Tibial nerve (tissue), 4 donors: ENCODE results near the gene UCHL1. TPM values are rescaled to one million over a fixed set of nuclear protein-coding genes. Genes with fewer than 3 reads are reported as not detected.

Source experiments
- DNase-seq, 2 donors: peaks; one replicate each; pipeline ENCODE4 v3.0.0-alpha.2; 2019; ENCODE audit warnings: low spot score in 2 of 2
- H3K27ac ChIP-seq, 4 donors: fragments of 200-600 bp; sonication (generic) in 3 of 4; one replicate each; pipeline ENCODE4 v1.5.1; 2017 to 2019; ENCODE audit warnings: mild to moderate bottlenecking in 1 of 4
- H3K27me3 ChIP-seq, 2 donors: fragments of 200-600 bp; sonication (generic) in 1 of 2; one replicate each; pipeline versions ENCODE4 v1.5.1 to v1.6.0; 2017 to 2019
- H3K36me3 ChIP-seq, 3 donors: fragments of 200-600 bp; sonication (generic); one replicate each; pipeline ENCODE4 v1.5.1; 2018 to 2019
- H3K4me1 ChIP-seq, 4 donors: fragments of 200-600 bp; sonication (generic) in 3 of 4; one replicate each; pipeline ENCODE4 v1.5.1; 2017 to 2019
- H3K4me3 ChIP-seq, 4 donors: fragments of 200-600 bp; sonication (generic) in 3 of 4; one replicate each; pipeline ENCODE4 v1.5.1; 2017 to 2019; ENCODE audit warnings: mild to moderate bottlenecking in 1 of 4, moderate library complexity in 1 of 4
- H3K9me3 ChIP-seq, 4 donors: fragments of 200-600 bp; sonication (generic) in 3 of 4; one replicate each; pipeline ENCODE4 v1.5.1; 2017 to 2019
- CTCF ChIP-seq, 5 experiments: fragments of 200-600 bp in 3 of 5; fragments of 450-650 bp in 2 of 5; sonication (generic) in 3 of 5; IDR thresholded peaks; one replicate each; pipeline ENCODE4 v1.5.1; 2016 to 2019; ENCODE audit warnings: antibody characterized with exemption in 5 of 5, mild to moderate bottlenecking in 3 of 5, moderate library complexity in 2 of 5
- EP300 ChIP-seq, 2 donors: sonication (generic); formaldehyde crosslinking; IDR thresholded peaks; one replicate each; pipeline ENCODE4 v1.6.1; 2017; ENCODE audit warnings: antibody characterized with exemption in 2 of 2, mild to moderate bottlenecking in 1 of 2
- POLR2A ChIP-seq, 2 donors: fragments of 450-650 bp; IDR thresholded peaks; one replicate each; pipeline ENCODE4 v1.6.1; 2017; ENCODE audit warnings: antibody characterized with exemption in 2 of 2, mild to moderate bottlenecking in 2 of 2, moderate library complexity in 2 of 2
- WGBS, 2 donors: methylation state at CpG; one replicate each; pipeline ENCODE4 v1.1.5; 2018; 5-methylcytosine and 5-hydroxymethylcytosine counted together
- total RNA-seq, 4 donors: library from RNA; depleted of rRNA; stranded (reverse); fragments of >200 nt; gene quantifications; one replicate each; pipeline ENCODE4 v1.1.0, GENCODE V29; 2016

UCHL1 gene
- total RNA-seq, 4 donors from 2014 or later = 55.9 to 204 (median 71.5) TPM

GRCh38 chr4:41218703-41219102 lies 38.0 kb upstream of the UCHL1 start:
- H3K27ac ChIP-seq = no peak overlapping the region
- TF ChIP-seq EP300 (IDR thresholded peaks at IDR 0.05) (no peak), POLR2A (IDR thresholded peaks at IDR 0.05) (no peak), CTCF (IDR thresholded peaks at IDR 0.05) (no peak)
- no peaks in the 10 kb centered on the region for H3K9me3 ChIP-seq
- H3K4me3 ChIP-seq = no peak overlapping the region
- DNase-seq = no peak
- 94 to 96% methylated on average over 3 of the region's 3 CpGs for WGBS, 2 donors
- H3K27me3 ChIP-seq = no peaks in the 10 kb centered on the region
- no peaks in the 10 kb centered on the region for H3K36me3 ChIP-seq
- peaks cover 0 to 24% (median 6%) of the 10 kb centered on the region in 4 donors for H3K4me1 ChIP-seq

GRCh38 chr4:41219421-41219950 lies 37.2 kb upstream of the UCHL1 start:
- Histone ChIP-seq H3K27ac (no peak overlapping the region), H3K27me3 (no peaks in the 10 kb centered on the region), H3K36me3 (no peaks in the 10 kb centered on the region), H3K9me3 (no peaks in the 10 kb centered on the region), H3K4me3 (no peak overlapping the region), H3K4me1 (peaks cover 0 to 24% (median 6%) of the 10 kb centered on the region in 4 donors)
- 79% methylated on average over 3 of the region's 3 CpGs for WGBS, 2 donors
- no peak for DNase-seq
- TF ChIP-seq CTCF (IDR thresholded peaks at IDR 0.05) (no peak), EP300 (IDR thresholded peaks at IDR 0.05) (no peak), POLR2A (IDR thresholded peaks at IDR 0.05) (no peak)

- Histone ChIP-seq H3K27ac (no peak overlapping the region), H3K9me3 (no peaks in the 10 kb centered on the region), H3K36me3 (no peaks in the 10 kb centered on the region), H3K4me1 (peaks cover 0 to 2% (median 0%) of the 10 kb centered on the region in 4 donors), H3K4me3 (no peak overlapping the region), H3K27me3 (no peaks in the 10 kb centered on the region)
- 81 to 94% methylated on average over 4 of the region's 4 CpGs for WGBS, 2 donors
- TF ChIP-seq POLR2A (IDR thresholded peaks at IDR 0.05) (no peak), EP300 (IDR thresholded peaks at IDR 0.05) (no peak), CTCF (IDR thresholded peaks at IDR 0.05) (no peak)
- no peak for DNase-seq
Measured at GRCh38 chr4:41221850-41222645, 34.7 kb upstream of the UCHL1 start.

GRCh38 chr4:41227902-41228301 lies 28.8 kb upstream of the UCHL1 start:
- no peak for TF ChIP-seq POLR2A (IDR thresholded peaks at IDR 0.05)
- no peak for TF ChIP-seq EP300 (IDR thresholded peaks at IDR 0.05)
- TF ChIP-seq CTCF (IDR thresholded peaks at IDR 0.05) = no peak
- Histone ChIP-seq H3K36me3 (no peaks in the 10 kb centered on the region), H3K27me3 (no peaks in the 10 kb centered on the region), H3K4me3 (no peak overlapping the region), H3K4me1 (no peaks in the 10 kb centered on the region), H3K27ac (no peak overlapping the region), H3K9me3 (no peaks in the 10 kb centered on the region)
- DNase-seq = no peak
- 78 to 85% methylated on average over 4 of the region's 4 CpGs for WGBS, 2 donors

GRCh38 chr4:41232406-41232805 lies 24.3 kb upstream of the UCHL1 start:
- WGBS, 2 donors = 72 to 87% methylated on average over 5 of the region's 5 CpGs
- Histone ChIP-seq H3K36me3 (no peaks in the 10 kb centered on the region), H3K27ac (no peak overlapping the region), H3K4me3 (no peak overlapping the region), H3K9me3 (no peaks in the 10 kb centered on the region), H3K4me1 (no peaks in the 10 kb centered on the region), H3K27me3 (no peaks in the 10 kb centered on the region)
- TF ChIP-seq EP300 (IDR thresholded peaks at IDR 0.05) (no peak), CTCF (IDR thresholded peaks at IDR 0.05) (no peak), POLR2A (IDR thresholded peaks at IDR 0.05) (no peak)
- no peak for DNase-seq
